OCI-LY1 (cell line): ENCODE results near the gene SRR.

Source experiments
- CTCF ChIP-seq: fragments of 200-600 bp; sonication (generic), shearing (Covaris generic); IDR thresholded peaks from 2 replicates; pipeline ENCODE4 v1.5.1; 2017; ENCODE audit warnings: mild to moderate bottlenecking, antibody characterized with exemption, low read length, moderate library complexity, mixed read lengths
- EZH2 ChIP-seq: fragments of 200-600 bp; sonication (generic), shearing (Covaris generic); IDR thresholded peaks from 2 replicates; pipeline ENCODE4 v1.8.0; 2017; ENCODE audit warnings: borderline replicate concordance, mixed run types, mild to moderate bottlenecking, antibody characterized with exemption, low read length, moderate library complexity, mixed read lengths

GRCh38 chr17:2304931-2305330 lies 1.2 kb downstream of the SRR start:
- no peak for TF ChIP-seq CTCF
- TF ChIP-seq EZH2, result no peak
